Endothelial cell of umbilical vein (primary cell): ENCODE results near the gene MGARP. TPM values are rescaled to one million over a fixed set of nuclear protein-coding genes. Genes with fewer than 3 reads are reported as not detected.

ENCODE experiments used
- BruUV-seq: library from RNA; stranded (reverse); fragments of 400-500 nt; replicated peaks from 2 replicates; lab custom pipeline; 2021; lab: Mats Ljungman, UMichigan
- CTCF ChIA-PET: fragments of 300-600, 350-600 bp; sonication (Branson Sonifier 250); formaldehyde crosslinking; loops from one replicate; lab custom pipeline; 2021; ENCODE audit warnings: antibody characterized with exemption, inconsistent platforms; lab: Charles Lee
- POLR2A ChIA-PET: fragments of 300-600, 350-600 bp; sonication (Branson Sonifier 250); formaldehyde crosslinking; loops from one replicate; lab custom pipeline; 2021; ENCODE audit warnings: antibody characterized with exemption, inconsistent platforms; lab: Charles Lee
- DNase-seq: peaks from one replicate; pipeline ENCODE4 v3.0.0-alpha.2; 2011; ENCODE audit warnings: low read depth, low spot score
- FAIRE-seq: peaks from 2 replicates; lab custom pipeline; 2011; peaks lifted over from hg19 to GRCh38; lab: Jason Lieb, UNC
- H2AFZ ChIP-seq: 2 replicates; pipeline ENCODE4 v1.6.0; 2012; ENCODE audit warnings: low read depth, low read length, control low read depth, inconsistent platforms
- H3K27ac ChIP-seq: 2 replicates; pipeline ENCODE4 v1.5.1; 2011; ENCODE audit warnings: low read depth, mild to moderate bottlenecking, control low read depth, low read length, moderate library complexity; ENCODE audit not compliant: insufficient read depth
- H3K27me3 ChIP-seq, 2 experiments: 2 replicates each; pipeline versions ENCODE4 v1.6.0 to v1.6.1; 2011; ENCODE audit warnings: low read length in 2 of 2, mixed read lengths in 1 of 2; ENCODE audit not compliant: control insufficient read depth in 2 of 2, insufficient read depth in 2 of 2
- H3K36me3 ChIP-seq, 2 experiments: 2 replicates in 1 of 2; 3 replicates in 1 of 2; pipeline ENCODE4 v1.5.1; 2011; ENCODE audit warnings: low read length in 2 of 2, mild to moderate bottlenecking in 1 of 2, moderate library complexity in 1 of 2; ENCODE audit not compliant: control insufficient read depth in 2 of 2, insufficient read depth in 2 of 2; ENCODE audit errors: extremely low read depth in 1 of 2
- H3K4me1 ChIP-seq: 3 replicates; pipeline ENCODE4 v1.5.1; 2011; ENCODE audit warnings: mild to moderate bottlenecking, low read length; ENCODE audit not compliant: control insufficient read depth, insufficient read depth; ENCODE audit errors: extremely low read depth
- H3K4me2 ChIP-seq: 2 replicates; pipeline ENCODE4 v1.6.1; 2011; ENCODE audit warnings: low read length, control low read depth, mixed read lengths; ENCODE audit not compliant: insufficient read depth
- H3K4me3 ChIP-seq, 3 experiments: fragments of 200-600 bp in 1 of 3; sonication (generic), shearing (Covaris generic) in 1 of 3; replicated peaks in 1 of 3; 2 replicates each; pipeline ENCODE4 v1.5.1; 2011 to 2016; ENCODE audit warnings: control low read depth in 3 of 3, low read length in 3 of 3, mild to moderate bottlenecking in 2 of 3, inconsistent platforms in 1 of 3, low read depth in 1 of 3, moderate library complexity in 1 of 3; ENCODE audit not compliant: insufficient read depth in 1 of 3
- H3K79me2 ChIP-seq: 2 replicates; pipeline ENCODE4 v1.6.0; 2012; ENCODE audit warnings: low read length, inconsistent platforms; ENCODE audit not compliant: control insufficient read depth, insufficient read depth
- H3K9ac ChIP-seq: replicated peaks from 2 replicates; pipeline ENCODE3; 2011; ENCODE audit warnings: low read length, control low read depth; ENCODE audit not compliant: insufficient read depth; ENCODE audit errors: extremely low read depth
- H3K9me1 ChIP-seq: replicated peaks from 3 replicates; pipeline ENCODE4 v1.6.0; 2011; ENCODE audit warnings: mild to moderate bottlenecking, low read length; ENCODE audit not compliant: control insufficient read depth, insufficient read depth; ENCODE audit errors: extremely low read depth
- H3K9me3 ChIP-seq: replicated peaks from 2 replicates; pipeline ENCODE4 v1.5.1; 2012; ENCODE audit warnings: low read length, inconsistent platforms; ENCODE audit not compliant: control insufficient read depth, insufficient read depth
- H4K20me1 ChIP-seq: replicated peaks from 2 replicates; pipeline ENCODE3; 2011; ENCODE audit warnings: mild to moderate bottlenecking, low read length; ENCODE audit not compliant: control insufficient read depth, insufficient read depth; ENCODE audit errors: extremely low read depth
- CTCF ChIP-seq, 2 donors: IDR thresholded peaks; 1 replicate in 1 of 2; 2 replicates in 1 of 2; pipeline ENCODE4 v1.5.1; 2011; ENCODE audit warnings: low read length in 2 of 2, mild to moderate bottlenecking in 2 of 2, moderate library complexity in 2 of 2, control low read depth in 1 of 2, inconsistent platforms in 1 of 2, low read depth in 1 of 2; ENCODE audit not compliant: insufficient read depth in 1 of 2; ENCODE audit errors: extremely low read depth in 1 of 2
- FOS ChIP-seq: IDR thresholded peaks from 2 replicates; pipeline ENCODE4 v1.6.1; 2011; ENCODE audit warnings: mild to moderate bottlenecking, low read length, moderate library complexity, borderline replicate concordance; ENCODE audit not compliant: insufficient read depth
- GATA2 ChIP-seq: IDR thresholded peaks from 2 replicates; pipeline ENCODE4 v1.7.0; 2011; ENCODE audit warnings: low read depth, mild to moderate bottlenecking, moderate library complexity, mixed read lengths, low read length; ENCODE audit not compliant: insufficient read length, insufficient read depth
- JUN ChIP-seq: IDR thresholded peaks from 2 replicates; pipeline ENCODE4 v1.6.1; 2011; ENCODE audit warnings: borderline replicate concordance, low read depth; ENCODE audit not compliant: insufficient read length, insufficient read depth
- MAX ChIP-seq: IDR thresholded peaks from 2 replicates; pipeline ENCODE4 v1.6.1; 2011; ENCODE audit not compliant: insufficient read depth, insufficient read length
- MYC ChIP-seq: IDR thresholded peaks from one replicate; pipeline ENCODE4 v1.6.1; 2011; ENCODE audit warnings: mild to moderate bottlenecking, low read depth, low read length
- dilution Hi-C: fragments of 300-500 bp; cut with MboI; formaldehyde crosslinking; loops from one replicate; pipeline ENCODE4 v1.15.0; 2019; ENCODE audit warnings: low sequenced_read_pairs; ENCODE audit not compliant: extremely low pct_ligation_motif_present
- intact Hi-C: fragments of 100-400 bp; cut with micrococcal nuclease; formaldehyde crosslinking; loops from one replicate; pipeline ENCODE4 v1.10.0; 2022
- polyA plus RNA-seq, 4 experiments: library from polyadenylated mRNA; depleted of rRNA in 3 of 4; stranded (reverse) in 3 of 4; unstranded in 1 of 4; fragments of >200 nt; gene quantifications; 2 replicates each; pipeline versions ENCODE4 v1.2.1 to v1.2.3, GENCODE V29; 2011 to 2012; ENCODE audit warnings: missing spikeins in 1 of 4
- total RNA-seq: library from RNA; stranded (reverse); gene quantifications from 2 replicates; pipeline ENCODE4 v1.2.3, GENCODE V29; 2021

Gene MGARP
- total and polyA plus RNA-seq, 2 donors (not counting 3 experiments of a cell fraction or from before 2014, with no cell fraction given): 25.9 to 26.6 TPM

DNA sequence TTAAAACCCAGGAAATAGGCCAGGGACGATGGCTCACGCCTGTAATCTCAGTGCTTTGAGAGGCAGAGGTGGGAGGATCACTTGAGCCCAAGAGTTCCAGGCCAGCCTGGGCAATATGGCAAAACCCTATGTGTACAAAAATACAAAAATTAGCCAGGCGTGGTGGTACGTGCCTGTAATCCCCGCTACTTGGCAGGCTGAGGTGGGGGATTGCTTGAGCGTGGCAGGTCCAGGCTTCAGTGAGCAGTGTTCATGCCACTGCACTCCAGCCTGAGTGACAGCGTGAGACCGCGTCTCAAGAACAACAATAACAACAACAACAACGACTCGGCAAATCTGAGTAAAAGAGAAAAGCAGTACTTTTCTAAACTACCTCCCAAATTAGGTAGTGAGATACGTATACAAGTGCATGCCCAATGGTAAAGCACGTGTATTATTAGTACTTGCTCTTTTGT is 35.2 kb upstream of the MGARP start:
- dilution Hi-C loops (no loop called here), intact Hi-C loops (no loop called here)
- Histone ChIP-seq H3K9ac (no peak overlapping the region), H3K27ac (no peak overlapping the region), H4K20me1 (peaks cover 15% of the 10 kb centered on the region), H3K27me3 (no peaks in the 10 kb centered on the region), H3K9me3 (no peaks in the 10 kb centered on the region), H3K36me3 (no peaks in the 10 kb centered on the region), H3K4me3 (no peak overlapping the region), H3K79me2 (peaks cover 100% of the 10 kb centered on the region), H2AFZ (no peak overlapping the region), H3K9me1 (no peaks in the 10 kb centered on the region), H3K4me1 (no peaks in the 10 kb centered on the region), H3K4me2 (no peak overlapping the region)
- TF ChIP-seq GATA2 (no peak), MAX (no peak), JUN (no peak), FOS (no peak), MYC (no peak), CTCF (IDR thresholded peaks at IDR 0.05; ENCODE audit: extremely low read depth in 1 of 2, insufficient read depth in 1 of 2, low read depth in 1 of 2, low read length in 2 of 2) (no peak)
- CTCF ChIA-PET: interaction anchor here (1.1 to 1.2 kb wide), 3 partner anchors 10 to 33 kb away, joined by 3 to 5 read pairs (median 4); no protein-coding TSS in a partner anchor
- DNase-seq (no peak), FAIRE-seq (no peak)
- BruUV-seq: no TSS peak
- POLR2A ChIA-PET: no interaction called here
